Measurements from ENCODE around the gene CHRNB2. TPM values are rescaled to one million over a fixed set of nuclear protein-coding genes. Genes with fewer than 3 reads are reported as not detected.

The CHRNB2 gene
- total and polyA plus RNA-seq, 9 of the 15 experiments (the other 6 are each of a cell fraction or from before 2014, with no cell fraction given), result 0.01 TPM; not detected in 8

DNA sequence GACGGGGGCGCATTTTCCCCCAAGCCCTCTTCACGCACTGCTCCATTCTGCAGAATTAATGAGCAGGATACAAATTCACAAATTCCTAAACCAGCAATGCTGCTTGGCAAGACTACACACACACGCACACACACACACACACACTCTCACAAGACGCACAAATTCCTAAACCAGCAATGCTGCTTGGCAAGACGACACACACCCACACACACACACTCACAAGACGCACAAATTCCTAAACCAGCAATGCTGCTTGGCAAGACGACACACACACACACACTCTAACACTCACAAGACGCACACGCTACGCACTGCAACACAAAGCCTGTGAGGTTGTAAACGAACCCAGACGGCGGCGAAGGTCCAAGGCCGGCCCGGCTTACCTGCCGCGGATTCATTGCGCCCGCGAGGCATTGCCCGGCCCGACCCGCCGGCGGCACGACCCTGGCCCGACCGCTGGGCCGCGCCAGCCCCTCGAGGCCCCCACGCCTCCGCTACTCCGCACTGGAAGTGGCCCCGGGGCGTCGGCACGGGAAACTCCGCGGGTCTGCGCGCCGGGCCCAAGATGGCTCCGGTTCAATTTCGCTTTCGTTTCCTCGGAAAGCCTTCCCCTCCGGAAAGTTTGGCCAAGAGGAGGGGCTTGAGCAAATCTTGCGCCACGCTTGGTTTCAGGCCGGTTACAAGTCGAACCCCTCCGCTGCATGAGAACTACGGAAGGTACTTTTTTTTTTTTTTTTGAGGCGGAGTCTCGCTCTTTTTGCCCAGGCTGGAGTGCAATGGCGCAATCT, 40.2 kb downstream of the CHRNB2 start, which contains the start of gene ADAR (continued):
- TF ChIP-seq, protein P1, sequence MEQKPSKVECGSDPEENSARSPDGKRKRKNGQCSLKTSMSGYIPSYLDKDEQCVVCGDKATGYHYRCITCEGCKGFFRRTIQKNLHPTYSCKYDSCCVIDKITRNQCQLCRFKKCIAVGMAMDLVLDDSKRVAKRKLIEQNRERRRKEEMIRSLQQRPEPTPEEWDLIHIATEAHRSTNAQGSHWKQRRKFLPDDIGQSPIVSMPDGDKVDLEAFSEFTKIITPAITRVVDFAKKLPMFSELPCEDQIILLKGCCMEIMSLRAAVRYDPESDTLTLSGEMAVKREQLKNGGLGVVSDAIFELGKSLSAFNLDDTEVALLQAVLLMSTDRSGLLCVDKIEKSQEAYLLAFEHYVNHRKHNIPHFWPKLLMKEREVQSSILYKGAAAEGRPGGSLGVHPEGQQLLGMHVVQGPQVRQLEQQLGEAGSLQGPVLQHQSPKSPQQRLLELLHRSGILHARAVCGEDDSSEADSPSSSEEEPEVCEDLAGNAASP (IDR thresholded peaks at IDR 0.05), result no peak
- no peak for TF ChIP-seq NFIX (CRISPR knock-in tag; IDR thresholded peaks at IDR 0.05; ENCODE audit: low read depth)
- TF ChIP-seq ZNF507 (tag; conservative IDR thresholded peaks at IDR 0.05), result no peak
- TF ChIP-seq, protein P2, sequence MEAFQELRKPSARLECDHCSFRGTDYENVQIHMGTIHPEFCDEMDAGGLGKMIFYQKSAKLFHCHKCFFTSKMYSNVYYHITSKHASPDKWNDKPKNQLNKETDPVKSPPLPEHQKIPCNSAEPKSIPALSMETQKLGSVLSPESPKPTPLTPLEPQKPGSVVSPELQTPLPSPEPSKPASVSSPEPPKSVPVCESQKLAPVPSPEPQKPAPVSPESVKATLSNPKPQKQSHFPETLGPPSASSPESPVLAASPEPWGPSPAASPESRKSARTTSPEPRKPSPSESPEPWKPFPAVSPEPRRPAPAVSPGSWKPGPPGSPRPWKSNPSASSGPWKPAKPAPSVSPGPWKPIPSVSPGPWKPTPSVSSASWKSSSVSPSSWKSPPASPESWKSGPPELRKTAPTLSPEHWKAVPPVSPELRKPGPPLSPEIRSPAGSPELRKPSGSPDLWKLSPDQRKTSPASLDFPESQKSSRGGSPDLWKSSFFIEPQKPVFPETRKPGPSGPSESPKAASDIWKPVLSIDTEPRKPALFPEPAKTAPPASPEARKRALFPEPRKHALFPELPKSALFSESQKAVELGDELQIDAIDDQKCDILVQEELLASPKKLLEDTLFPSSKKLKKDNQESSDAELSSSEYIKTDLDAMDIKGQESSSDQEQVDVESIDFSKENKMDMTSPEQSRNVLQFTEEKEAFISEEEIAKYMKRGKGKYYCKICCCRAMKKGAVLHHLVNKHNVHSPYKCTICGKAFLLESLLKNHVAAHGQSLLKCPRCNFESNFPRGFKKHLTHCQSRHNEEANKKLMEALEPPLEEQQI (IDR thresholded peaks at IDR 0.05), result no peak
- TF ChIP-seq MXI1 (IDR thresholded peaks at IDR 0.05; ENCODE audit: low read depth, low read length), result no peak
- TF ChIP-seq, protein P3, sequence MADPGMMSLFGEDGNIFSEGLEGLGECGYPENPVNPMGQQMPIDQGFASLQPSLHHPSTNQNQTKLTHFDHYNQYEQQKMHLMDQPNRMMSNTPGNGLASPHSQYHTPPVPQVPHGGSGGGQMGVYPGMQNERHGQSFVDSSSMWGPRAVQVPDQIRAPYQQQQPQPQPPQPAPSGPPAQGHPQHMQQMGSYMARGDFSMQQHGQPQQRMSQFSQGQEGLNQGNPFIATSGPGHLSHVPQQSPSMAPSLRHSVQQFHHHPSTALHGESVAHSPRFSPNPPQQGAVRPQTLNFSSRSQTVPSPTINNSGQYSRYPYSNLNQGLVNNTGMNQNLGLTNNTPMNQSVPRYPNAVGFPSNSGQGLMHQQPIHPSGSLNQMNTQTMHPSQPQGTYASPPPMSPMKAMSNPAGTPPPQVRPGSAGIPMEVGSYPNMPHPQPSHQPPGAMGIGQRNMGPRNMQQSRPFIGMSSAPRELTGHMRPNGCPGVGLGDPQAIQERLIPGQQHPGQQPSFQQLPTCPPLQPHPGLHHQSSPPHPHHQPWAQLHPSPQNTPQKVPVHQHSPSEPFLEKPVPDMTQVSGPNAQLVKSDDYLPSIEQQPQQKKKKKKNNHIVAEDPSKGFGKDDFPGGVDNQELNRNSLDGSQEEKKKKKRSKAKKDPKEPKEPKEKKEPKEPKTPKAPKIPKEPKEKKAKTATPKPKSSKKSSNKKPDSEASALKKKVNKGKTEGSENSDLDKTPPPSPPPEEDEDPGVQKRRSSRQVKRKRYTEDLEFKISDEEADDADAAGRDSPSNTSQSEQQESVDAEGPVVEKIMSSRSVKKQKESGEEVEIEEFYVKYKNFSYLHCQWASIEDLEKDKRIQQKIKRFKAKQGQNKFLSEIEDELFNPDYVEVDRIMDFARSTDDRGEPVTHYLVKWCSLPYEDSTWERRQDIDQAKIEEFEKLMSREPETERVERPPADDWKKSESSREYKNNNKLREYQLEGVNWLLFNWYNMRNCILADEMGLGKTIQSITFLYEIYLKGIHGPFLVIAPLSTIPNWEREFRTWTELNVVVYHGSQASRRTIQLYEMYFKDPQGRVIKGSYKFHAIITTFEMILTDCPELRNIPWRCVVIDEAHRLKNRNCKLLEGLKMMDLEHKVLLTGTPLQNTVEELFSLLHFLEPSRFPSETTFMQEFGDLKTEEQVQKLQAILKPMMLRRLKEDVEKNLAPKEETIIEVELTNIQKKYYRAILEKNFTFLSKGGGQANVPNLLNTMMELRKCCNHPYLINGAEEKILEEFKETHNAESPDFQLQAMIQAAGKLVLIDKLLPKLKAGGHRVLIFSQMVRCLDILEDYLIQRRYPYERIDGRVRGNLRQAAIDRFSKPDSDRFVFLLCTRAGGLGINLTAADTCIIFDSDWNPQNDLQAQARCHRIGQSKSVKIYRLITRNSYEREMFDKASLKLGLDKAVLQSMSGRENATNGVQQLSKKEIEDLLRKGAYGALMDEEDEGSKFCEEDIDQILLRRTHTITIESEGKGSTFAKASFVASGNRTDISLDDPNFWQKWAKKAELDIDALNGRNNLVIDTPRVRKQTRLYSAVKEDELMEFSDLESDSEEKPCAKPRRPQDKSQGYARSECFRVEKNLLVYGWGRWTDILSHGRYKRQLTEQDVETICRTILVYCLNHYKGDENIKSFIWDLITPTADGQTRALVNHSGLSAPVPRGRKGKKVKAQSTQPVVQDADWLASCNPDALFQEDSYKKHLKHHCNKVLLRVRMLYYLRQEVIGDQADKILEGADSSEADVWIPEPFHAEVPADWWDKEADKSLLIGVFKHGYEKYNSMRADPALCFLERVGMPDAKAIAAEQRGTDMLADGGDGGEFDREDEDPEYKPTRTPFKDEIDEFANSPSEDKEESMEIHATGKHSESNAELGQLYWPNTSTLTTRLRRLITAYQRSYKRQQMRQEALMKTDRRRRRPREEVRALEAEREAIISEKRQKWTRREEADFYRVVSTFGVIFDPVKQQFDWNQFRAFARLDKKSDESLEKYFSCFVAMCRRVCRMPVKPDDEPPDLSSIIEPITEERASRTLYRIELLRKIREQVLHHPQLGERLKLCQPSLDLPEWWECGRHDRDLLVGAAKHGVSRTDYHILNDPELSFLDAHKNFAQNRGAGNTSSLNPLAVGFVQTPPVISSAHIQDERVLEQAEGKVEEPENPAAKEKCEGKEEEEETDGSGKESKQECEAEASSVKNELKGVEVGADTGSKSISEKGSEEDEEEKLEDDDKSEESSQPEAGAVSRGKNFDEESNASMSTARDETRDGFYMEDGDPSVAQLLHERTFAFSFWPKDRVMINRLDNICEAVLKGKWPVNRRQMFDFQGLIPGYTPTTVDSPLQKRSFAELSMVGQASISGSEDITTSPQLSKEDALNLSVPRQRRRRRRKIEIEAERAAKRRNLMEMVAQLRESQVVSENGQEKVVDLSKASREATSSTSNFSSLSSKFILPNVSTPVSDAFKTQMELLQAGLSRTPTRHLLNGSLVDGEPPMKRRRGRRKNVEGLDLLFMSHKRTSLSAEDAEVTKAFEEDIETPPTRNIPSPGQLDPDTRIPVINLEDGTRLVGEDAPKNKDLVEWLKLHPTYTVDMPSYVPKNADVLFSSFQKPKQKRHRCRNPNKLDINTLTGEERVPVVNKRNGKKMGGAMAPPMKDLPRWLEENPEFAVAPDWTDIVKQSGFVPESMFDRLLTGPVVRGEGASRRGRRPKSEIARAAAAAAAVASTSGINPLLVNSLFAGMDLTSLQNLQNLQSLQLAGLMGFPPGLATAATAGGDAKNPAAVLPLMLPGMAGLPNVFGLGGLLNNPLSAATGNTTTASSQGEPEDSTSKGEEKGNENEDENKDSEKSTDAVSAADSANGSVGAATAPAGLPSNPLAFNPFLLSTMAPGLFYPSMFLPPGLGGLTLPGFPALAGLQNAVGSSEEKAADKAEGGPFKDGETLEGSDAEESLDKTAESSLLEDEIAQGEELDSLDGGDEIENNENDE (IDR thresholded peaks at IDR 0.05; ENCODE audit: low read depth, low read length), result no peak
- no peak for TF ChIP-seq RBM22 (IDR thresholded peaks at IDR 0.05; ENCODE audit: low read depth, low read length, poor library complexity, severe bottlenecking)
- no peak for TF ChIP-seq CHCHD3 (CRISPR knock-in tag; IDR thresholded peaks at IDR 0.05)
- TF ChIP-seq ARID2 (IDR thresholded peaks at IDR 0.05), result peak; percentile 52; the same call in 1 of the 2 replicates
- no peak for TF ChIP-seq HINFP (tag; conservative IDR thresholded peaks at IDR 0.05; ENCODE audit: low read depth)
